ENCODE data around the gene ZC3H12D.

ZC3H12D gene

DNA sequence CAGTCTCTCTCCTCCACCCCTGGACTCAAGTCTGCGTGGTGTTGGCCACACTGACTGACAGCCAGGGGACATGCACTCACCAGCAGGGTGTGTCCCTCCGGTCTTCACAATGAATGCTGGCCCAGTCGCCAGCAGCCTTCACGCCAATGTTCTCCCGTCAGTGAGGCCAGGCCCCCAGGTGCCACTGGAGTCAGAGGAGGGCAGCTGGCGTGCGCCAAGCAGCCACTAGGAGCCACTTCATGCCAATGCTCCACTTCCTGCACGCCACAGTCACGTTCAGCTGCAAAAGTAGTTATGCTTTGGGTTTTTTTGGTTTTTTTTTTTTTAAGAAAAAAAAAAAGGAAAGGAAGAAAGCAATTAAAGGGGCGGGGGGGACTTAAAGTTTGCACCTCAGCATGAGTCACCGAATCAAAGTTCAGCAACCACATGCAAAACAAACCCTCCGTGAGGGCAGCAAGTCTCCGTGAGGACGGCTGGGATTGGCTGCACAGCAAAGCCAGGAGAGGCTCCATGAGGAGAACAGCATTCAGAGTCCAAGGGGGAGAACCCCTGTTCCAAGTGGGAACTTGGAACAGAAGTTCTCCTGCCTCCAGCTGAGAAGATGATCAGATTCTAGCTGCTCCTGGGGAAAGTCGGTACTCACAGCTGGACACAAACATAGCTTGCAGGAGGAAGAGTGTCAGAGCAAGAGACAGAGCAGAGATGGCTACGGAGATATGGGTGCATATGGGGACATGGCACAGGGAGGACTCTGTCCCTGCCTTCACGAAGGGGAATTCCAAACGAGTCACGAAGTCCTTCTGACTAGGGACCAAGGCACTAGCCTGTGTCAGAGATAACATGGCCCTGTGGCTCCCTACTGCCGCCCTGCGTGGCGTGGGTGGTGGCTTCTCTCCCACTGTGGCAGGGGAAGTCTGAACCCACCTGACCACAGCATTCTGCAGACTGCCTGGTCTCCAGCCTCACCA is at the start of gene ZC3H12D:
Gene ZC3H12D (minus strand): TSS at position 282 of the 968 bp plus-strand sequence. CDS start 10,471 bp downstream, outside the sequence.
- H3K27ac ChIP-seq, result no peak within 1 kb of the TSS
- TF ChIP-seq, protein P1, sequence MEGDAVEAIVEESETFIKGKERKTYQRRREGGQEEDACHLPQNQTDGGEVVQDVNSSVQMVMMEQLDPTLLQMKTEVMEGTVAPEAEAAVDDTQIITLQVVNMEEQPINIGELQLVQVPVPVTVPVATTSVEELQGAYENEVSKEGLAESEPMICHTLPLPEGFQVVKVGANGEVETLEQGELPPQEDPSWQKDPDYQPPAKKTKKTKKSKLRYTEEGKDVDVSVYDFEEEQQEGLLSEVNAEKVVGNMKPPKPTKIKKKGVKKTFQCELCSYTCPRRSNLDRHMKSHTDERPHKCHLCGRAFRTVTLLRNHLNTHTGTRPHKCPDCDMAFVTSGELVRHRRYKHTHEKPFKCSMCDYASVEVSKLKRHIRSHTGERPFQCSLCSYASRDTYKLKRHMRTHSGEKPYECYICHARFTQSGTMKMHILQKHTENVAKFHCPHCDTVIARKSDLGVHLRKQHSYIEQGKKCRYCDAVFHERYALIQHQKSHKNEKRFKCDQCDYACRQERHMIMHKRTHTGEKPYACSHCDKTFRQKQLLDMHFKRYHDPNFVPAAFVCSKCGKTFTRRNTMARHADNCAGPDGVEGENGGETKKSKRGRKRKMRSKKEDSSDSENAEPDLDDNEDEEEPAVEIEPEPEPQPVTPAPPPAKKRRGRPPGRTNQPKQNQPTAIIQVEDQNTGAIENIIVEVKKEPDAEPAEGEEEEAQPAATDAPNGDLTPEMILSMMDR (conservative IDR thresholded peaks at IDR 0.05), result no peak

DNA sequence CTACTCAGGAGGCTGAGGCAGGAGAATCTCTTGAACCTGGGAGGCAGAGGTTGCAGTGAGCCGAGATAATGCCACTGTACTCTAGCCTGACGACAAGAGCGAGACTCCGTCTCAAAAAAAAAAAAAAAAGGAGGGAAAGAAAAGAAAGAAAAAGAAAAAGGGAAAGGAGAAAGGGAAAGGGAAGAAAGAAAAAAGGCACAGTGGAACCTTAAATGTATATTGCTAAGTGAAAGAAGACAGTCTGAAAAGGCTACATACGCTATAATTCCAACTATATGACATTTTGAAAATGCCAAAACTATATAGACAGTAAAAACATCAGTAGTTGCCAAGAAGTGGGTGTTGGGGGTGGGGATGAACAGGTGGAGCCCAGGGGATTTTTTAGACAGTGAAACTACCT is 44.8 kb upstream of the ZC3H12D start:
- H3K27ac ChIP-seq, result no peak overlapping the region
- TF ChIP-seq ZFX (IDR thresholded peaks at IDR 0.05), result no peak
- TF ChIP-seq, protein P1 (conservative IDR thresholded peaks at IDR 0.05), result no peak

DNA sequence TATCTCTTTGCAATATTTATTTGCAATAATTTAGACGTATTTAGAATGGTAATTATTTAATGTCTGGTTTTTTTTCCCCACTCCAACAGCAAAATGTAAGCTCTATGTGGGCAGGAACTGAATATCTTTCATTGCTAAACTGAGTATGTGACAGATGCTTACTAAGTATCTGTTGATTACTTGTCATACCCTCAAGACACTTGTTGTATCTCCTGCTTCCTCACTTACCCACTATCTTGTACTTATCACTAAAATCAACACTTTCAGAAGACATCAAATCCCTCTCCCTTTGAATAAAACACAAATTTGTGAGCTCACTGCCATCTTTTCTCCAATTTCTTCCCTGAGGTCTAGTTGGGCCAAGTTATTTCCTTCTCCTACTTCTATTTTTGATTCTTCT is 30.7 kb upstream of the ZC3H12D start:
- H3K27ac ChIP-seq, result no peak overlapping the region
- TF ChIP-seq, protein P1 (conservative IDR thresholded peaks at IDR 0.05), result no peak
- TF ChIP-seq ZFX (IDR thresholded peaks at IDR 0.05), result no peak

DNA sequence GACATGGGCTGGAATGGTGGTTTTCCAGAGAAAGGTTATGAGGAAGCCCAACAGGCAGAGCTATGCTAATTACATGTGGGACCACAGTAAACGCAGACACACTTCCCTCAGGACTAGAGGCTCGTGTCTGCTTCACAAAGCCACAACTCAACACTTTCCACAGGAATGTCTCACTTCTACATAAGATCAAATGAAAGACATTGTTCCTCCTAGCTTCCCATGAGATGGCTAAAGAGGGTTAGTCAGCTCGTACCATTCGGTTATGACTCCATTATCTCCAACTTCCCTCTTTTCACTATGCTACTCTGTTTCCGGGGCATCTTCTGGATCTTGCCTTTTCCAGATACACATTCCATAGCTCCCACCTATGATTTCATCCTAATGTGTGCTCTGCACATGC is 29.1 kb upstream of the ZC3H12D start:
- TF ChIP-seq, protein P1 (conservative IDR thresholded peaks at IDR 0.05), result no peak
- no peak for TF ChIP-seq ZFX (IDR thresholded peaks at IDR 0.05)
- no peak overlapping the region for H3K27ac ChIP-seq

DNA sequence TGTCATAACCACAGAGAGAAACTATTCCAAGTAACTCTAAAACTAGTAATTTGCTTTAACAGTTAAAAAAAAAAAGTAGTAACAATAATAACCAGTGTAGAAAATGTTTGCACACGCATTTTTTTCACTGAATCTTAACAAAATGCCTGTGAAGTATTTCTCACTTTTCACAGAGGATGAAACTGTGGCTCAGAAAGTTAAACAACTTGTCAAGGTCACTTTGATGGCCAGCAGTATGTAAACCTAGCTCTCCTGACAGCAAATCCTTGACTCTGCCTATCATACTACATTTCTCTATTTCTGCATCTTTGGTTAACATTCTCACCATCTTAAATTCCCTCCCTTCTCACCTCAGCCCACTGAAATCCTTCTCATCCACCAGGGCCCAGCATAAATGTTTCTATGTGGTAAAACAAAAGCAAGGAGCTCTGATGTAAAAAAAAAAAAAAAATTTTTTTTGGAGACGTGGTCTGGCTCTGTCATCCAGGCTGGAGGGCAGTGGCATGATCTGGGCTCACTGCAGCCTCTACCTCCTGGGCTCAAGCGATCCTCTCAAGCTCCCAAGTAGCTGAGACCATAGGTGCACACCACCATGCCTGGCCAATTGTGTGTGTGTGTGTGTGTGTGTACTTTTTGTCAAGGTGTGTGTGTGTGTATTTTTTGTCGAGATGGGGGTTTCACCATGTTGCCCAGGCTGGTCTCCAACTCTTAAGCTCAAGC is 26.1 kb upstream of the ZC3H12D start:
- H3K27ac ChIP-seq, result no peak overlapping the region
- TF ChIP-seq ZFX (IDR thresholded peaks at IDR 0.05), result no peak
- TF ChIP-seq, protein P1 (conservative IDR thresholded peaks at IDR 0.05), result no peak

DNA sequence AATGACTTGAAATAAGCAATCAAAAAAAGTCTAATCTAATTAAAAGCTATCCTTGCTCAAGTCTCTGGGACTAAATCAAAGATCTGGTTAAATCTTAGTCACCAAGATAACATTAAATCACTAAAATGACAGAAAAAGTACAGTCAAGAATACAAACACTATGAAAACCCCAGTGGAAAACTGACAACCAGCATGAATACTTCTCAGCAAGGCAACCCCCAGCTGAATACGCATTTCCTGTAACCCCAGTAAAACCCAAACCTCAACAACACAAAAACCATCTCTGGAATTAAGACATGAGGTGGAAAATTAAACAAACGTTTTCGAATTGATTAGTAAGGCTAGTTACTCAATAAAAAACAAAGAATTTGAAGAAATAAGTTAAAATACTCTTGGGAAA is 23.7 kb upstream of the ZC3H12D start:
- TF ChIP-seq ZFX (IDR thresholded peaks at IDR 0.05), result no peak
- TF ChIP-seq, protein P1 (conservative IDR thresholded peaks at IDR 0.05), result no peak
- H3K27ac ChIP-seq, result no peak overlapping the region

DNA sequence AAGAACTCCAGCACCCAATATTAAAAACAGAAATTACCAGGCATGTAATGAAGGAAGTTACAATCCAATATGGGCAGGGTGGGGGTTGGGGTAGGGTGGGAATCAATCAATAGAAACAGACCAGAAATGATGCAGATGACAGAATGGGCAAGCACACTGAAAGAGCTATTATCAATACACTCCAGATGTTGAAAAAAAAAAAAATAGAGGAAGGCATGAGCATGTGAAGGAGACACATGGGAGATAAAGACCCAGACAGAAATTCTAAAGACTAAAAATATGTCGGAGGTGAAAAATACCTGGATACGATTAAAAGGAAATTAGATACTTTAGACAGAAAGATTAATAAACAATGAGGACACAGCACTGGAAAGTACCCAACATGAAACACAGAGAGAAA is 19.1 kb upstream of the ZC3H12D start:
- no peak overlapping the region for H3K27ac ChIP-seq
- TF ChIP-seq, protein P1 (conservative IDR thresholded peaks at IDR 0.05), result no peak
- no peak for TF ChIP-seq ZFX (IDR thresholded peaks at IDR 0.05)

All from C4-2B (cell line).